ENCODE data around the gene SLC15A3.

DNA sequence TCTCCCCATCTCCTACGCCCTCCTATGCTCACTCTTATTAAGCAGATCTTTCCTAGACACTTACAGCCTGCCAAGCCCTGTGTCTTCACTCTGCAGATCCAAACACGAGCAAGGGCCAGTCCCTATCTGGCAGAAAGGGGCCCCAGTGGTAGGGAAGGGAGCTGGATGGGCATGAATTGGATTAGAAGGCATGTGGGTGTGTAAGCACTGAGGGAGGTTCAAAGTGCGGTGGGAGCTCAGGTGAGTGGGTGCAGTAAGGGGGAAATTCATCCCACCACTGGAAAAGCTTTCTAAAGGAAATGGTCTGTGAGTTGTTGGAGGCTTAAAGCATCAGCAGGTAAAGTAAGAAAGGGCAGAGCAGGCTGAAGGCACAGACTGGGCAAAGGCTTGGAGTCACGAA, 22.2 kb downstream of the SLC15A3 start:
- TF ChIP-seq, protein P1, sequence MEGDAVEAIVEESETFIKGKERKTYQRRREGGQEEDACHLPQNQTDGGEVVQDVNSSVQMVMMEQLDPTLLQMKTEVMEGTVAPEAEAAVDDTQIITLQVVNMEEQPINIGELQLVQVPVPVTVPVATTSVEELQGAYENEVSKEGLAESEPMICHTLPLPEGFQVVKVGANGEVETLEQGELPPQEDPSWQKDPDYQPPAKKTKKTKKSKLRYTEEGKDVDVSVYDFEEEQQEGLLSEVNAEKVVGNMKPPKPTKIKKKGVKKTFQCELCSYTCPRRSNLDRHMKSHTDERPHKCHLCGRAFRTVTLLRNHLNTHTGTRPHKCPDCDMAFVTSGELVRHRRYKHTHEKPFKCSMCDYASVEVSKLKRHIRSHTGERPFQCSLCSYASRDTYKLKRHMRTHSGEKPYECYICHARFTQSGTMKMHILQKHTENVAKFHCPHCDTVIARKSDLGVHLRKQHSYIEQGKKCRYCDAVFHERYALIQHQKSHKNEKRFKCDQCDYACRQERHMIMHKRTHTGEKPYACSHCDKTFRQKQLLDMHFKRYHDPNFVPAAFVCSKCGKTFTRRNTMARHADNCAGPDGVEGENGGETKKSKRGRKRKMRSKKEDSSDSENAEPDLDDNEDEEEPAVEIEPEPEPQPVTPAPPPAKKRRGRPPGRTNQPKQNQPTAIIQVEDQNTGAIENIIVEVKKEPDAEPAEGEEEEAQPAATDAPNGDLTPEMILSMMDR (IDR thresholded peaks at IDR 0.05; ENCODE audit: insufficient read depth, low read depth, low read length): no peak
- no peak for TF ChIP-seq EZH2 (IDR thresholded peaks at IDR 0.05; ENCODE audit: insufficient read depth, low read length)

Data from astrocyte (in vitro differentiated cells and primary cell).